ENCODE measurements around the gene OR10T2.
"Not testable (repeated sequence)": the region's sequence is repeated elsewhere in the genome, so short reads cannot be mapped to it uniquely, and the experiment has no call there.

OR10T2 gene

GRCh38 chr1:158398818-158399514 is at the start of gene OR10T2:
TSS of gene OR10T2 (minus strand) at chr1:158399466. CDS start at chr1:158399466, 0 bp downstream.
- DNase-seq: no peak

GRCh38 chr1:158445376-158445775 is 46.1 kb upstream of the OR10T2 start:
- DNase-seq: no peak

GRCh38 chr1:158434741-158435140 is 35.5 kb upstream of the OR10T2 start:
- no peak for DNase-seq

- not testable (repeated sequence) for DNase-seq
These were observed 30.9 kb upstream of the OR10T2 start for GRCh38 chr1:158430163-158430562.

- DNase-seq: no peak
These were observed 26.9 kb upstream of the OR10T2 start, which contains the start of gene OR10K2 for GRCh38 chr1:158426137-158426536. TSS of gene OR10K2 (minus strand) at chr1:158426237. CDS start at chr1:158420866, 5,371 bp downstream.

GRCh38 chr1:158425027-158425426 is 25.8 kb upstream of the OR10T2 start:
- no peak for DNase-seq

- DNase-seq: no peak
These were observed 22.9 kb upstream of the OR10T2 start for GRCh38 chr1:158422212-158422611.

- DNase-seq: no peak
These were observed 18.3 kb upstream of the OR10T2 start for GRCh38 chr1:158417586-158417985.

GRCh38 chr1:158414651-158415345 is 15.5 kb upstream of the OR10T2 start:
- DNase-seq: no peak

- DNase-seq: no peak
These were observed 7.8 kb upstream of the OR10T2 start for GRCh38 chr1:158407092-158407491.

GRCh38 chr1:158400871-158401270 is 1.6 kb upstream of the OR10T2 start:
- DNase-seq: no peak

GRCh38 chr1:158396646-158397045 is 2.6 kb downstream of the OR10T2 start:
- no peak for DNase-seq

GRCh38 chr1:158393476-158393875 is 5.8 kb downstream of the OR10T2 start:
- no peak for DNase-seq

- DNase-seq: no peak
These were observed 8.2 kb downstream of the OR10T2 start for GRCh38 chr1:158391099-158391498.

GRCh38 chr1:158390331-158390730 is 8.9 kb downstream of the OR10T2 start:
- no peak for DNase-seq

GRCh38 chr1:158374860-158375259 is 24.4 kb downstream of the OR10T2 start:
- no peak for DNase-seq

- not testable (repeated sequence) for DNase-seq
These were observed 25.2 kb downstream of the OR10T2 start for GRCh38 chr1:158374101-158374500.

GRCh38 chr1:158371188-158371953 is 27.9 kb downstream of the OR10T2 start:
- DNase-seq: no peak

- DNase-seq: no peak
These were observed 32.5 kb downstream of the OR10T2 start for GRCh38 chr1:158366783-158367182.

GRCh38 chr1:158362941-158363340 is 36.3 kb downstream of the OR10T2 start:
- no peak for DNase-seq

- no peak for DNase-seq
These were observed 36.8 kb downstream of the OR10T2 start for GRCh38 chr1:158362482-158362881.

GRCh38 chr1:158357441-158357840 is 41.8 kb downstream of the OR10T2 start:
- DNase-seq: no peak

GRCh38 chr1:158356616-158357015 is 42.6 kb downstream of the OR10T2 start:
- DNase-seq: no peak

Data from activated naive CD4-positive, alpha-beta T cell treated with Interleukin-2 at 50 U/mL for 16 hours (primary cell).